Calu3 (cell line): Measurements from ENCODE around the gene HSD17B2. TPM values are rescaled to one million over a fixed set of nuclear protein-coding genes. Genes with fewer than 3 reads are reported as not detected.

ENCODE experiments used
- BruUV-seq: library from RNA; stranded (reverse); fragments of 400-500 nt; replicated peaks from 2 replicates; lab custom pipeline; 2021; lab: Mats Ljungman, UMichigan
- CTCF ChIA-PET: fragments of 300-600 bp; sonication (Branson Sonifier 250); formaldehyde crosslinking; loops from one replicate; lab custom pipeline; 2022; ENCODE audit warnings: antibody characterized with exemption; lab: Charles Lee
- DNase-seq: peaks from one replicate; pipeline ENCODE4 v3.0.0; 2022
- H3K27ac Mint-ChIP-seq: one replicate; pipeline ENCODE4 v1.8.0; 2022; ENCODE audit warnings: mixed read lengths; ENCODE audit not compliant: unreplicated experiment
- H3K27me3 Mint-ChIP-seq: one replicate; pipeline ENCODE4 v1.8.0; 2022; ENCODE audit warnings: mixed read lengths; ENCODE audit not compliant: unreplicated experiment
- H3K36me3 Mint-ChIP-seq: one replicate; pipeline ENCODE4 v1.8.0; 2022; ENCODE audit warnings: mild to moderate bottlenecking, moderate library complexity, mixed read lengths; ENCODE audit not compliant: insufficient read depth, unreplicated experiment
- H3K4me1 Mint-ChIP-seq: one replicate; pipeline ENCODE4 v1.8.0; 2022; ENCODE audit warnings: mild to moderate bottlenecking, low read depth, mixed read lengths; ENCODE audit not compliant: unreplicated experiment
- H3K4me3 Mint-ChIP-seq: one replicate; pipeline ENCODE4 v1.8.0; 2022; ENCODE audit warnings: mild to moderate bottlenecking, low read depth, moderate library complexity, mixed read lengths; ENCODE audit not compliant: unreplicated experiment
- H3K9me3 Mint-ChIP-seq: one replicate; pipeline ENCODE4 v1.8.0; 2022; ENCODE audit warnings: low read depth, mixed read lengths; ENCODE audit not compliant: unreplicated experiment
- CTCF ChIP-seq: fragments of 200-600 bp; IDR thresholded peaks from one replicate; pipeline ENCODE4 v1.8.0; 2022; ENCODE audit warnings: antibody characterized with exemption; ENCODE audit not compliant: unreplicated experiment
- intact Hi-C: fragments of 100-400 bp; cut with micrococcal nuclease; formaldehyde crosslinking; loops from one replicate; pipeline ENCODE4 v1.10.0; 2022; ENCODE audit not compliant: unreplicated experiment
- total RNA-seq: library from RNA; stranded (reverse); gene quantifications from 2 replicates; pipeline ENCODE4 v1.2.3, GENCODE V29; 2022

The HSD17B2 gene
- total RNA-seq, 1 experiment from 2014 or later, result 16.2 TPM

DNA sequence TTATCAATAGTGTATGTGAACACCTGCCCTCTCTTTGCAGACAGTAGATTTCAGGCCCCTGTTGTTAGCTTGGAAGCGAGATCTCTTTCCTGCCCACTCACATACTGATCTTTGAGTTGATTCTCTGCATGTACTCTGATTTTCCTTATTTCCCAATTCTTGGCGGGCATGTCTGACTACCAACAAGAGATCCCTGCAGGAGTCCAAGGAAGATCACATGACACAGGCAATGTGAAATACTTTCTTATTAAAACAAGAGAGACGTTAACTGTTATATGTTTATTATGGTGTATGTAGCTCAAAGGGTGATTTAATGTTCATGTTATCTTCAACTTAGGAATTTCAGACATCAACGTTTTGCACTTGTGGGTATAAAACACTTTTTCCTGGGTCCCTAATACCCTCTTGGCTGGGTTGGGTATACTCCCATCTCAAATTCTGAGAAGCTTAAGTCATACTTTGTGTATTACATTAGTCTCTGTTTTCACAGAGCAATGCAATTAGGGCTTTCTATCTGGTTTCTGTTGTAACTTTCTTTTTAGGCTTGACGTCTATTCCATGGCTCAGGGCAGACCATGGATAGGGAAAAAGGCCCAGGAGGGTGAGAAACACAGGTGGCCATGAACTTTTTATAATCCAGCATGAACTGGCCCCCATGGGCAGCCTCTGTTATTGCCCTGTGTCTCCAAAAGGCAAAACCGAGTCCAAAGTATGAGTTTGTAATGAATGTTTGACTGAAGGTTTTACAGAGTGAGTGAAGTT, 32.2 kb downstream of the HSD17B2 start:
- peaks cover 14% of the 10 kb centered on the region for H3K4me1 Mint-ChIP-seq
- CTCF ChIA-PET, result no interaction called here
- DNase-seq, result no peak
- intact Hi-C loops, result no loop called here
- peaks cover 4% of the 10 kb centered on the region for H3K9me3 Mint-ChIP-seq
- H3K27ac Mint-ChIP-seq, result no peak overlapping the region
- H3K27me3 Mint-ChIP-seq, result no peaks in the 10 kb centered on the region
- TF ChIP-seq CTCF, result no peak
- no peaks in the 10 kb centered on the region for H3K36me3 Mint-ChIP-seq
- H3K4me3 Mint-ChIP-seq, result no peak overlapping the region
- no TSS peak for BruUV-seq

- BruUV-seq, result no TSS peak
- Mint-ChIP-seq H3K4me3 (no peak overlapping the region), H3K4me1 (peaks cover 8% of the 10 kb centered on the region), H3K27me3 (no peaks in the 10 kb centered on the region), H3K27ac (no peak overlapping the region), H3K9me3 (peaks cover 4% of the 10 kb centered on the region), H3K36me3 (no peaks in the 10 kb centered on the region)
- CTCF ChIA-PET, result no interaction called here
- no peak for DNase-seq
- intact Hi-C loops, result no loop called here
- TF ChIP-seq CTCF, result no peak
Measured at GRCh38 chr16:82067804-82068325, 32.8 kb downstream of the HSD17B2 start.

- DNase-seq, result no peak
- Mint-ChIP-seq H3K27ac (no peak overlapping the region), H3K36me3 (no peaks in the 10 kb centered on the region), H3K4me3 (no peak overlapping the region), H3K4me1 (peaks cover 8% of the 10 kb centered on the region), H3K27me3 (no peaks in the 10 kb centered on the region), H3K9me3 (no peaks in the 10 kb centered on the region)
- no TSS peak for BruUV-seq
- intact Hi-C loops, result no loop called here
- no peak for TF ChIP-seq CTCF
- CTCF ChIA-PET, result interaction anchor here (0.5 to 0.9 kb wide), 2 partner anchors 243 to 511 kb away, joined by 3 to 6 read pairs; no protein-coding TSS in a partner anchor
Measured at GRCh38 chr16:82070656-82071369, 35.8 kb downstream of the HSD17B2 start.

- no peaks in the 10 kb centered on the region for H3K9me3 Mint-ChIP-seq
- no peak for DNase-seq
- no peaks in the 10 kb centered on the region for H3K36me3 Mint-ChIP-seq
- no peaks in the 10 kb centered on the region for H3K27me3 Mint-ChIP-seq
- no peak overlapping the region for H3K4me3 Mint-ChIP-seq
- intact Hi-C loops, result no loop called here
- CTCF ChIA-PET, result interaction anchor here (0.9 kb wide), 1 partner anchor 511 kb away, joined by 3 read pairs; no protein-coding TSS in a partner anchor
- H3K4me1 Mint-ChIP-seq, result peaks cover 8% of the 10 kb centered on the region
- no peak for TF ChIP-seq CTCF
- no peak overlapping the region for H3K27ac Mint-ChIP-seq
- BruUV-seq, result no TSS peak
Measured at GRCh38 chr16:82071421-82071820, 36.4 kb downstream of the HSD17B2 start.
